Peyer's patch (tissue), 4 donors: ENCODE measurements around the gene ATP2B1.

Experiments used
- CTCF ChIP-seq, 6 experiments: fragments of 450-650 bp in 4 of 6; fragments of 200-600 bp in 2 of 6; sonication (generic) in 1 of 6; IDR thresholded peaks; one replicate each; pipeline ENCODE4 v1.5.1; 2017 to 2019; ENCODE audit warnings: antibody characterized with exemption in 6 of 6, mild to moderate bottlenecking in 3 of 6, moderate library complexity in 1 of 6
- POLR2A ChIP-seq, 2 donors: fragments of 450-650 bp; IDR thresholded peaks; one replicate each; pipeline ENCODE4 v1.5.1; 2017; ENCODE audit warnings: antibody characterized with exemption in 2 of 2, mild to moderate bottlenecking in 2 of 2, moderate library complexity in 2 of 2

DNA sequence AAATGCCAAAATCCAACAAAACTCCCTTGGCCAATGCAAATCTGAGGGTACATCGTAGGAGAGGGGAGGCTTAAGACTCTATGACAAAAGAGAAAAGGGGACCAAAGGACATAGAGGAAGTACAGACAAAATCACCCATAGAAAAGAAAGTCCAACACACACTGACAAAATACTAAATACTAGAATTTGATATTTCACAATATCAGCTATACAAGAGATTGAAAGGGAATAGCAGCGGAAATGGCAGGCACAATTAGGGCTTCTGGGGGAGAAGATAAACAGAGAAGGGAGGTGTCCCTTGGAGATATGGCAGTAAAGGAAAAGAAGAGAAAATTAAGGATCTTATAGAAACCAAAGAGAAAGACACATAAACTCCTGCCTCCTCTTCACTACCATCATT, 29.0 kb downstream of the ATP2B1 start:
- TF ChIP-seq CTCF (IDR thresholded peaks at IDR 0.05) (no peak), POLR2A (IDR thresholded peaks at IDR 0.05) (no peak)
